ENCODE measurements around the gene KCNAB1.
"Not testable (repeated sequence)": the region's sequence is repeated elsewhere in the genome, so short reads cannot be mapped to it uniquely, and the experiment has no call there.

KCNAB1 gene

GRCh38 chr3:156120528-156121251 is at the start of gene KCNAB1:
Gene KCNAB1 (plus strand): TSS chr3:156120578.
- no peak for DNase-seq

DNA sequence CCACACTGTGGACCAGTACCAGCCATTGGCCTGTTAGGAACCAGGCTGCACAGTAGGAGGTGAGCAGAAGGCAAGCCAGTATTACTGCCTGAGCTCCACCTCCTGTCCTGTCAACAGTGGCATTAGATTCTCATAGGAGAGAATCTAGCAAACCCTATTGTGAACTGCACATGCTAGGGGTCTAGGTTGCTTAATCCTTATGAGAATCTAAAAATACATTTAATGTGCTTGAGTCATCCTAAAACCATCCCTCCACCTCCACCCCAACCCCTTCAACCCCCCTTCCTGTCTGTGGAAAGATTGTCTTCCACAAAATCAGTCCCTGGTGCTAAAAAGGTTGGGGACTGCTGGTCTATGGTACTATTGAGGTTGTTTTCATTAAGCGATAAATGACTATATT is 49.3 kb upstream of the KCNAB1 start:
- no peak for DNase-seq

DNA sequence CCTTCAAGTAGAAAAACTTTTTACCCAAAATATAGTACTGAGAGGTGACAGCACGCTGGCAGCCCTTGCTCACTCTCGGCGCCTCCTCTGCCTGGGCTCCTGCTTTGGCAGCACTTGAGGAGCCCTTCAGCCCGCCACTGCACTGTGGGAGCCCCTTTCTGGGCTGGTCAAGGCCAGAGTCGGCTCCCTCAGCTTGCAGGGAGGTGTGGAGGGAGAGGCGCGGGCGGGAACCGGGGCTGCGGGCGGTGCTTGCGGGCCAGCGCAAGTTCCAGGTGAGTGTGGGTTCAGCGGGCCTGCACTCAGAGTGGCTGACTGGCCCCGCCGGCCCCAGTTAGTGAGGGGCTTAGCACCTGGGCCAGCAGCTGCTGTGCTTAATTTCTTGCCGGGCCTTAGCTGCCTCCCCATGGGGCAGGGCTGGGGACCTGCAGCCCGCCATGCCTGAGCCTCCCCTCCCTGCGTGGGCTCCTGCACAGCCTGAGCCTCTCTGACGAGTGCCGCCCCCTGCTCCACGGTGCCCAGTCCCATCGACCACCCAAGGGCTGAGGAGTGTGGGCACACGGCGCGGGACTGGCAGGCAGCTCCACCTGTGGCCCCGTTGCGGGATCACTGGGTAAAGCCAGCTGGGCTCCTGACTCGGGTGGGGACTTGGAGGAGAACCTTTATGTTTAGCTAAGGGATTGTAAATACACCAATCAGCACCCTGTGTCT is 47.3 kb upstream of the KCNAB1 start:
- DNase-seq = not testable (repeated sequence)

DNA sequence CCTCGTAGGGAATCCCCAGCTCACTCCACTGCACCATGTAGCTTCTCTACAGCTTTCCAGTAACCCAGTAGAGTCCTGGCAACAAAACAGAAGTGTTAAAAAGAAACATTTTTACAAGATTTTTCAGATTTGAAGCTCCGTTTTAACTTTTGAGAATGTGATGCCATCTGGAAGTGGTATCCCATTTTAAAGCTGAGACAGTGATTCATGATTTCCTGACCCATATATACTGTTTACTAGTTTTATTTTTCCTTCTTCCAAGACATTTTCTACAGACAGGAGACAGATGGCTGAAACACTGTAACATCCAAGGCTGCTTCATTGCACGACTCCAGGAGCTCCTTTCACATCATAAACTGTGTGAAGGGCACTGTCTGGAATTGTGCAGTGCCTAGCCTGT is 30.3 kb upstream of the KCNAB1 start:
- DNase-seq = no peak

- no peak for DNase-seq
Observed at GRCh38 chr3:156093964-156094363, 26.4 kb upstream of the KCNAB1 start.

GRCh38 chr3:156094391-156094790 is 26.0 kb upstream of the KCNAB1 start:
- DNase-seq = no peak

- DNase-seq = not testable (repeated sequence)
Observed at GRCh38 chr3:156095652-156096051, 24.7 kb upstream of the KCNAB1 start.

DNA sequence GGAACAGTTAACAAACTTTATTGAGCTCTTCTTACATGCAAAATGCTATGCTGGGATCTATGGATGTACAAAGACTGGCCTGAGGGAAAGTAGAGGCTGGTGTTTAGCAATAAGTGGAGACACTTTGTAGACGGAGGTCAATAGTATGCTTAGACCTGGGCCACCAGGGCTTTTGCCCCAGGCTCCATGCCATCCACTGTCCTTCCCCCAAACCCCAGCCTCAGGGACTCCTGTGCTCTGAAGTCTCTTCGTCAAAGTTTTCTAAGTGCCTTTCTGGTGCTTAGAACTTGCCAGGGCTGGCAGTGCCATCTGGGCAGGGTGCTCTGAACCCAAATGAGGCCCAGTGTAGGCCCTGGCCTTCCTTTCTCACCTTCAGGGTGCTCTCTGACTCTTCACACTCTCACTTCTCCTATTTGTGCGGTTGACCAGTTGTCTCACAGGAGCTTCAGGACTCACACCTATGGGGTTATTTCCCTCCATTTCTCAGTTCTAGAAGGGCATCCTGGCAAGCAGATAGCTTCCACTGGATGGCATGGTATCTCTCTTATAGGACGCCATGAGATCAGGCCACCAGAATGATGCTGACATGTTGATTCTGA is 21.8 kb upstream of the KCNAB1 start:
- no peak for DNase-seq

DNA sequence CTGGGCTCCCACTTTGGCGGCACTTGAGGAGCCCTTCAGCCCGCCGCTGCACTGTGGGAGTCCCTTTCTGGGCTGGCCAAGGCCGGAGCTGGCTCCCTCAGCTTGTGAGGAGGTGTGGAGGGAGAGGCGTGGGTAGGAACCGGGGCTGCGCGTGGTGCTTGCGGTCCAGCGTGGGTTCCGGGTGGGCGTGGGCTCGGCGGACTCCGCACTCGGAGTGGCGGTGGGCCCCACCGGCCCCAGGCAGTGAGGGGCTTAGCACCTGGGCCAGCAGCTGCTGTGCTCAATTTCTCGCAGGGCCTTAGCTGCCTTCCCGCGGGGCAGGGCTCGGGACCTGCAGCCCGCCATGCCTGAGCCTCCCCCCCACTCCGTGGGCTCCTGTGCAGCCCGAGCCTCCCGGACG is 21.0 kb upstream of the KCNAB1 start:
- not testable (repeated sequence) for DNase-seq

DNA sequence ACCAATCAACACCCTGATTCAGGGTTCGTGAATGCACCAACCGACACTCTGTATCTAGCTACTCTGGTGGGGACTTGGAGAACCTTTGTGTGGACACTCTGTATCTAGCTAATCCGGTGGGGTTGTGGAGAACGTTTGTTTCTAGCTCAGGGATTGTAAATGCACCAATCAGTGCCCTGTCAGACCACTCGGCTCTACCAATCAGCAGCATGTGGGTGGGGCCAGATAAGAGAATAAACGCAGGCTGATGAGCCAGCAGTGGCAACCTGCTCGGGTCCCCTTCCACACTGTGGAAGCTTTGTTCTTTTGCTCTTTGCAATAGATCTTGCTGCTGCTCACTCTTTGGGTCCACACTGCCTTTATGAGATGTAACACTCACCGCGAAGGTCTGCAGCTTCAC is 20.4 kb upstream of the KCNAB1 start:
- DNase-seq = not testable (repeated sequence)

GRCh38 chr3:156102267-156102931 is 18.0 kb upstream of the KCNAB1 start:
- DNase-seq = no peak

DNA sequence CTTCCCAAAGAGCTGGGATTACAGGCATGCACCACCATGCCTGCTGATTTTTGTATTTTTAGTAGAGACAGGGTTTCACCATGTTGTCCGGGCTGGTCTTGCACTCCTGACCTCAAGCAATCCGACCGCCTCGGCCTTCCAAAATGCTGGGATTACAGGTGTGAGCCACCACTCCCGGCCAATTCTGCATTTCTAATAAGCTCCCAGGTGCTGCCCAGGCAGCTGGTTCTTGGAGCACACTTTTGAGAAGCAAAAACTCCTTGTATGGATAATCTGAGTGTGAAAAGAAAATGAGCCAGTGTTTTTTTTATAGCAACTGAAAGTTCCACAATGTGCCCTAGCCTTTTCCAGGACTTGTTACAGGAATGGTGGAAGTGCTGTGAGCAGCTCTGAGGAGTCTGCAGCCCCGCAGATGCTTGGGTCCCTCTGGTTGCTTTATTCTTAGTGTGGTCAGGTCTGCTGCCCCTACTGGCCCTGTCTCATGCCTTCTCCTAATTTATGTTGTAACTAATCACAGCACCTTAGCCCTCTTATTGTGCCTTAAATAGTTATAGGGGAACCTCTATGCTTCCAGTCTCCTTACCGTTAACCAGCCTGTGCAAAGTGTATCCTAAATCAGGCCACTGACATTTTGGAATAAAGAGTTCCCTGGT is 13.5 kb upstream of the KCNAB1 start:
- DNase-seq = no peak

DNA sequence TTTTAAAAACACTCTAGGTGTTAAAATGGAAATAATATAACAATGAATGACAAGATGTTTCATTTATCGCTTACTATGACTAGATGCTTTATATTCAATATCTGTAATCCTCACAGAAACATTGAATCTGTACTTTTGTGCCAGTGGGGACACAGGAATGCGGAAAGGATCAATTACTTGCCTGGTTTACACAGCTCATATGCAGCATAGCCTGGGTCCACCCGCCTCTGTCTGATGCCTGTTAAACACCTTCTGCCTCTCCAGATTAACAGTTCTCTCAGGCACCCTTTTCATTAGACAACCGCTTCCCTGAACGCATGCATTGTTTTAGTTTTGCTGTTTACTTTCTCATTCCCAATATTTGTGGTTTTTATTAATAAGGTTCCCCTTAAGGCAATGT is 12.9 kb upstream of the KCNAB1 start:
- DNase-seq = no peak

- DNase-seq = no peak
Observed at GRCh38 chr3:156108616-156109015, 11.8 kb upstream of the KCNAB1 start.

GRCh38 chr3:156109989-156110388 is 10.4 kb upstream of the KCNAB1 start:
- DNase-seq = no peak

- no peak for DNase-seq
Observed at GRCh38 chr3:156126467-156126866, 6.1 kb downstream of the KCNAB1 start.

DNA sequence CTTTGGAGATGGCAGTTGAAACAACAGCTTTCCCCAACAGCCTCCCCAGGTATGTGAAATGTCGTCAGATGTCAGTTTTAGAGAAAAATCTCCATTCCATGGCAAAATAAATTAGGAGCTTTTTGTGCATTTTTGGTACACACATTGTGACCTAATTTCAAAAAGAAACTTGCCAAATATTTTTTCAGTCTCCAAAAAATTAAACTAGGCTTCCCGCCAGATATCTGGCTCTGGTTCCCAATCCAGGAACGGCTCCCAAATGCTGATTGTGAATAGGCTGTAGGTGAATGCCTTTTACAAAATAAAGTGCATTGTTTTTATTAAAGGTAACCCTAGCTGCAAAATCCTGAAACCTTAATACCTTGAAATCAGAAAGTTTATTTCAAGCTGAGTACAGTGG is 10.9 kb downstream of the KCNAB1 start:
- no peak for DNase-seq

DNA sequence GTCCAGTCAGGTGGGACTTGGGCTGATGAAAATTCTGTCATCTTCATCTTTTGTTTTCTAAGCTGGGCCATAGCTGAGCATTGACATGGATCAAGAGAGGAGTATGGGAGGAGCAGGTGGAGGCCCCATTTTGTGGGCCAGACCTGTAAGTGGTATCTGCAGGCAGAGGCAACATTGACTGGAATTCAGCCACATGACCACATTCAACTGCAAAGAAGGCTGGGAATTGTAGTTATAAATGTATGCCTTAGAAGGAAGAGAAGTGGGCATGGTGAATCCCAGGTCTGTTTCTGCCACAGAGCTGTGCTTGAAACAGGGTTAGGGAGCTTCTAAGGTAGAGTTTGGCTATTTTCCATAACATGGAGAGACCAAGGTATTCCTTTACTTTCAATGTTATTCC is 11.4 kb downstream of the KCNAB1 start:
- no peak for DNase-seq

DNA sequence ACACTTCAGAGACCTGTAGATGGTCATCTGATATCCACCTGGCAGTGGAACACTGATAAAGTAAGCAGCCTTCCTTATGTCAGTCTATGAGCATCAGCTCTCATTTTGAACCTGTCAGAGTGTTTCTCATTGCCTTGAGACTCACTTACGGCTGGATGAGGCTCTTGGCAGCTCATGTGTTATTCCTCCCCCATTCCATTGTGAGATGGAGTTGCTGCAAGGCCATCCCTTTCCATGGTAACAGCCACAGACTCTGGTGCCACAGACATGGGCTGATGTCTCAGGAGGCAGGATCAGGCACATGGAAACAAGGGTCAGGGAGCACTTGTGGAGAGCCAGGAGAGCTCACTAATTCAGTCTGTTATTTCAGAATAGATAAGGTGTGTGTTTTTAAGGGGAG is 11.9 kb downstream of the KCNAB1 start:
- no peak for DNase-seq

GRCh38 chr3:156133076-156133475 is 12.7 kb downstream of the KCNAB1 start:
- DNase-seq = no peak

DNA sequence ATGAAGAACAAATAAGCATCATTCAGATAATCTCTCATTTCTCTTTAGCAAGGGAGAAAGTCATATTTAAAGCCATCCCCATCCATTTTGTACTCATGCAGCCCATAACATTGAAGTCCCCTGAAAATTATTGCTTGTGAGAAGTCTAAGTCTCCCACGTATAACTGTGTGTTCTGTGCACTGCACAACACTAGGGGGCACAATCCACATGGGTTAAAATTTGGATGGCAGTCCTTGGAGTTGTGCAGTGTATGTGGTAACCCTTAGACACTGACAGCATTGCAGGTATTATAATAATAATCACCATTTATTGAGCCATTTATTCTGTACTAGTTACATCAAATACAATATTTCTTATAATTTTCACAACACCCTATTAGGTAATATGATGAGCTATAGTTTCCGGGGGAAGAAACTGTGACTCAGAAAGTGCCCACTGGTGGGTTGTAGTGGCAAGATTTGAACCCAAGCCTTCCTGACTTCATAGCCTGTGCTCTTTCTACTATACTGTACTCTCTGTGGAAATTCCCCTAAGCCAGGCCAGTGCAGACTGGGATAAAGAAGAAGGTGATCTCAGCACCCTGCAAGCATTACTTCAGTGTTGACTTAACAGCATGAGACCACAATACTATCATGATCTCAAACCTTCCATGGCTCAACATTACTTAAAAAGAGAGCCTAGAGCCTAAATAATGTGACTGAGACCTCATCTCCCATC is 15.7 kb downstream of the KCNAB1 start:
- no peak for DNase-seq

GRCh38 chr3:156137397-156137796 is 17.0 kb downstream of the KCNAB1 start:
- DNase-seq = not testable (repeated sequence)
